Right lobe of liver (tissue), 4 donors: ENCODE results near the gene ASB1.

ENCODE experiments used
- POLR2A ChIP-seq: fragments of 450-650 bp; IDR thresholded peaks from one replicate; pipeline ENCODE4 v1.6.1; 2017; ENCODE audit warnings: antibody characterized with exemption, mild to moderate bottlenecking
- TF ChIP-seq, protein P1 (sequence below), 4 donors: fragments of 200-600 bp in 3 of 4; fragments of 450-650 bp in 1 of 4; IDR thresholded peaks; one replicate each; pipeline versions ENCODE4 v1.5.1 to v1.8.0; 2016 to 2022; ENCODE audit warnings: antibody characterized with exemption in 4 of 4, mild to moderate bottlenecking in 2 of 4
- donor health status: DM: no; HTN: no; CAD: no.
- donor health status: DM: no; HTN: no; CAD: no.
- donor health status: DM: no; HTN: yes; CAD: no.

DNA sequence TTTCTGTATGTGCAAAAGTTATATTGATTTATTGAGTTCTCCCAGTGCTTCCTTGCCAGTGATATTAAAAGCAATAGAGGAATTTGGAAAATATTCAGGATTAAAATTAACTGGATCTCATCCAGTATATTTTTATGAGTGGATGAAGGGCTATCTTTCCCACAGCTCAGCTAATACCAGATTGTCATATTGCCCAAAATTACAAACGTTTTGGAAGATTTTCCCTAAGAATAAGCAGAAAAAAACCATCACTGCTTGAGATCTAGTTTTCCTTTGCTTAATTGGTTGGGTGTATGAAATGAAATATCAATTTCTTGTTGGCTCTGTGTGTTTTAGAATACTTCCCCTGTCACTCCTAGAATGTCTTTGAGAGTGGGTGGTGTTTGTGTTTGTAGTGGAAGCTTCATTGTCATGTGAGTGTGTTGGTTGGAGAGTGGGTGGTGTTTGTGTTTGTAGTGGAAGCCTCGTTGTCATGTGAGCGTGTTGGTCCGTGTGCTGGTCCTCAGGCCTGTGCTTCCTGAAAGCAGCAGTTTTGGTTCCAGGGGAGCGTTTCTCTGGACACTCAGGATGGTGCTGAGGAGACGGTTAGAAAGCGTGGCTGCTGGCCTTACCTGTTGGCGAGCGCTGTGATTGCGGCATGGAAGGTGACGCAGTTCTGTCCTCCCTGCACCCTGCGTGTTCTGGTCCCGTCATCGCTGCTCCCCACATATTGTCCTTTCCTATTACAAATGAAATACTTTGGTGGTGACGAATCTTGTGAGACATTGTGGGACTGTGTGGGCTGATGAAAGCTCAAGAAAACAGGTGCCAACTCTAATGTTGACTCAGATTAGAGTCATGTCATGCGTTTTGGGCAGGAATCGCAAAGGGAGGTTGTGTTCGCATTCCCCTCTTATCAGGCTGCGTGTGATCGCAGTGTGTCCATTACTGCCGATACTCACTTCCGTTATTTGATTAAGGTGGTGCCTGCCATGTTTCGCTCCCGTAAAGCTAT is 12.4 kb downstream of the ASB1 start:
- TF ChIP-seq, protein P1, sequence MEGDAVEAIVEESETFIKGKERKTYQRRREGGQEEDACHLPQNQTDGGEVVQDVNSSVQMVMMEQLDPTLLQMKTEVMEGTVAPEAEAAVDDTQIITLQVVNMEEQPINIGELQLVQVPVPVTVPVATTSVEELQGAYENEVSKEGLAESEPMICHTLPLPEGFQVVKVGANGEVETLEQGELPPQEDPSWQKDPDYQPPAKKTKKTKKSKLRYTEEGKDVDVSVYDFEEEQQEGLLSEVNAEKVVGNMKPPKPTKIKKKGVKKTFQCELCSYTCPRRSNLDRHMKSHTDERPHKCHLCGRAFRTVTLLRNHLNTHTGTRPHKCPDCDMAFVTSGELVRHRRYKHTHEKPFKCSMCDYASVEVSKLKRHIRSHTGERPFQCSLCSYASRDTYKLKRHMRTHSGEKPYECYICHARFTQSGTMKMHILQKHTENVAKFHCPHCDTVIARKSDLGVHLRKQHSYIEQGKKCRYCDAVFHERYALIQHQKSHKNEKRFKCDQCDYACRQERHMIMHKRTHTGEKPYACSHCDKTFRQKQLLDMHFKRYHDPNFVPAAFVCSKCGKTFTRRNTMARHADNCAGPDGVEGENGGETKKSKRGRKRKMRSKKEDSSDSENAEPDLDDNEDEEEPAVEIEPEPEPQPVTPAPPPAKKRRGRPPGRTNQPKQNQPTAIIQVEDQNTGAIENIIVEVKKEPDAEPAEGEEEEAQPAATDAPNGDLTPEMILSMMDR (IDR thresholded peaks at IDR 0.05) = no peak
- peak; percentile 85 for TF ChIP-seq POLR2A
